H1 (cell line): ENCODE results near the gene REG3G.

ENCODE experiments used
- CEBPB ChIP-seq: IDR thresholded peaks from 2 replicates; pipeline ENCODE4 v1.6.1; 2012; ENCODE audit warnings: low read depth, low read length
- EP300 ChIP-seq, 2 experiments: IDR thresholded peaks; 1 replicate in 1 of 2; 2 replicates in 1 of 2; pipeline ENCODE4 v1.6.1; 2011 to 2012; ENCODE audit warnings: low read depth in 2 of 2, low read length in 2 of 2, mild to moderate bottlenecking in 2 of 2, borderline replicate concordance in 1 of 2, inconsistent platforms in 1 of 2, moderate library complexity in 1 of 2
- TF ChIP-seq, protein P1 (sequence below), 3 experiments: IDR thresholded peaks; 1 replicate in 2 of 3; 2 replicates in 1 of 3; pipeline versions ENCODE4 v1.5.1 to v1.6.1; 2011; ENCODE audit warnings: low read length in 3 of 3, mild to moderate bottlenecking in 3 of 3, inconsistent platforms in 2 of 3, low read depth in 1 of 3, moderate library complexity in 1 of 3; ENCODE audit not compliant: insufficient read depth in 1 of 3; ENCODE audit errors: control extremely low read depth in 1 of 3

DNA sequence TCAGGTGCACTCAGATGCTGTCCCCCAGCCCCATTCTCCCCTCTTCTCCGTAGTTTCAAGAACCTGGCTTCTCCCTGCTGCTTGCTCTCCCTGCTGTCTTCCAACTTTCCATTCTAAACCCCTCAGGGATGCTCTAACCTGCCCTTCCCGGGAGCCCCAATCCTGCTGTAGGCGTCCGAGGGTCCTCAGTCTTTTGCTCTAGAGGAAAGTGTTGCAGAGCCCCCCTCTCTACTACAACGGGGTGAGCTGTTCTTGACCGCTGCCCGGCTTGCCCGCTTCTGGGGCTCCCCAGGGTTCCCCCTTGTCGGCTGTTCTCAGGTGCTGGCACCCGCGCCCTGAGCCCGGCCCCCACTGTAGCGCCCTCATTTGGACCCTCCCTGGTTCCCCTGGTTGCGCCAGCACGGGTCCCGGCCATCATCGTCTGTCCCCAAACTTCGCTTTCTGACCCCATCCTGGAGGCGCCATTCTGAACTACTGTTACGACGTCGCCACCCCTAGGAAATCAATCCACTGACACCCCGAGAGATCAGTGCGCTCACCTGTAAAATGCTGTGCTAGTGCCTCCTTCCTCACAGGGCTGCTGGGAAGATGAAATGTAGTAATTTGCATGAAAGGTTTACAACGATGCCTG, 31.9 kb upstream of the REG3G start:
- TF ChIP-seq EP300 (IDR thresholded peaks at IDR 0.05; ENCODE audit: borderline replicate concordance in 1 of 2, low read depth in 2 of 2, low read length in 2 of 2) (no peak), CEBPB (no peak)
- TF ChIP-seq, protein P1, sequence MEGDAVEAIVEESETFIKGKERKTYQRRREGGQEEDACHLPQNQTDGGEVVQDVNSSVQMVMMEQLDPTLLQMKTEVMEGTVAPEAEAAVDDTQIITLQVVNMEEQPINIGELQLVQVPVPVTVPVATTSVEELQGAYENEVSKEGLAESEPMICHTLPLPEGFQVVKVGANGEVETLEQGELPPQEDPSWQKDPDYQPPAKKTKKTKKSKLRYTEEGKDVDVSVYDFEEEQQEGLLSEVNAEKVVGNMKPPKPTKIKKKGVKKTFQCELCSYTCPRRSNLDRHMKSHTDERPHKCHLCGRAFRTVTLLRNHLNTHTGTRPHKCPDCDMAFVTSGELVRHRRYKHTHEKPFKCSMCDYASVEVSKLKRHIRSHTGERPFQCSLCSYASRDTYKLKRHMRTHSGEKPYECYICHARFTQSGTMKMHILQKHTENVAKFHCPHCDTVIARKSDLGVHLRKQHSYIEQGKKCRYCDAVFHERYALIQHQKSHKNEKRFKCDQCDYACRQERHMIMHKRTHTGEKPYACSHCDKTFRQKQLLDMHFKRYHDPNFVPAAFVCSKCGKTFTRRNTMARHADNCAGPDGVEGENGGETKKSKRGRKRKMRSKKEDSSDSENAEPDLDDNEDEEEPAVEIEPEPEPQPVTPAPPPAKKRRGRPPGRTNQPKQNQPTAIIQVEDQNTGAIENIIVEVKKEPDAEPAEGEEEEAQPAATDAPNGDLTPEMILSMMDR (IDR thresholded peaks at IDR 0.05; ENCODE audit: control extremely low read depth in 1 of 3, insufficient read depth in 1 of 3, low read depth in 1 of 3, low read length in 3 of 3), result peak; percentile 3; a peak in 2 of 4 replicates
